Neural progenitor cell (in vitro differentiated cells): ENCODE results near the gene KLK14. TPM values are rescaled to one million over a fixed set of nuclear protein-coding genes. Genes with fewer than 3 reads are reported as not detected.

Source experiments
- DNase-seq: peaks from one replicate; pipeline ENCODE4 v3.0.0-alpha.2; 2016; ENCODE audit warnings: low spot score
- H2AFZ ChIP-seq: fragments of 200-600 bp; sonication (generic); replicated peaks from 2 replicates; pipeline ENCODE4 v1.6.1; 2016; ENCODE audit warnings: antibody characterized with exemption
- H3F3A ChIP-seq: fragments of 200-600 bp; sonication (generic); 2 replicates; pipeline ENCODE4 v1.6.1; 2016; ENCODE audit warnings: antibody characterized with exemption, low read depth
- H3K27ac ChIP-seq: fragments of 200-600 bp; sonication (generic); 2 replicates; pipeline ENCODE4 v1.5.1; 2016; ENCODE audit warnings: mild to moderate bottlenecking
- H3K27me3 ChIP-seq: fragments of 200-600 bp; sonication (generic); 2 replicates; pipeline ENCODE4 v1.6.1; 2016; ENCODE audit warnings: mild to moderate bottlenecking, moderate library complexity
- H3K36me3 ChIP-seq: fragments of 200-600 bp; sonication (generic); 2 replicates; pipeline ENCODE4 v1.5.1; 2016
- H3K4me1 ChIP-seq: fragments of 200-600 bp; sonication (generic); 2 replicates; pipeline ENCODE4 v1.6.1; 2016; ENCODE audit warnings: mixed run types
- H3K4me2 ChIP-seq: fragments of 200-600 bp; sonication (generic); 2 replicates; pipeline ENCODE4 v1.6.1; 2016
- H3K4me3 ChIP-seq: fragments of 200-600 bp; sonication (generic); 2 replicates; pipeline ENCODE4 v1.5.1; 2016
- H3K79me2 ChIP-seq: fragments of 200-600 bp; sonication (generic); 2 replicates; pipeline ENCODE4 v1.6.1; 2016; ENCODE audit warnings: low read depth
- H3K9ac ChIP-seq: fragments of 200-600 bp; sonication (generic); 2 replicates; pipeline ENCODE4 v1.6.1; 2016
- H3K9me3 ChIP-seq: fragments of 200-600 bp; sonication (generic); 2 replicates; pipeline ENCODE4 v1.5.1; 2016; ENCODE audit warnings: low read depth
- H4K20me1 ChIP-seq: fragments of 200-600 bp; sonication (generic); 2 replicates; pipeline ENCODE4 v1.6.1; 2016; ENCODE audit warnings: low read depth
- H3K27ac Mint-ChIP-seq: 3 replicates; pipeline ENCODE4 v1.8.0; 2021; ENCODE audit warnings: mixed read lengths
- H3K27me3 Mint-ChIP-seq: 2 replicates; pipeline ENCODE4 v1.8.0; 2022; ENCODE audit warnings: low read depth, mild to moderate bottlenecking, inconsistent platforms, moderate library complexity, mixed read lengths; ENCODE audit not compliant: insufficient read depth
- H3K36me3 Mint-ChIP-seq: 3 replicates; pipeline ENCODE4 v1.8.0; 2021; ENCODE audit warnings: mixed read lengths
- H3K4me1 Mint-ChIP-seq: 3 replicates; pipeline ENCODE4 v1.8.0; 2021; ENCODE audit warnings: mixed read lengths
- H3K4me3 Mint-ChIP-seq: 3 replicates; pipeline ENCODE4 v1.8.0; 2021; ENCODE audit warnings: mild to moderate bottlenecking, moderate library complexity, mixed read lengths
- H3K9me3 Mint-ChIP-seq: 3 replicates; pipeline ENCODE4 v1.8.0; 2020; ENCODE audit warnings: mixed read lengths
- EZH2 ChIP-seq: fragments of 200-600 bp; sonication (generic); IDR thresholded peaks from 2 replicates; pipeline ENCODE4 v1.6.1; 2017; ENCODE audit warnings: antibody characterized with exemption, mild to moderate bottlenecking, moderate library complexity
- EZH2phosphoT487 ChIP-seq: fragments of 200-600 bp; sonication (generic); IDR thresholded peaks from 2 replicates; pipeline ENCODE4 v1.6.1; 2017; ENCODE audit warnings: antibody characterized with exemption
- total RNA-seq: library from RNA; depleted of rRNA; stranded (reverse); fragments of >200 nt; gene quantifications from 2 replicates; pipeline ENCODE4 v1.2.3, GENCODE V29; 2015; ENCODE audit warnings: low replicate concordance
- TF ChIP-seq, protein P1 (sequence below): fragments of 200-600 bp; sonication (generic); IDR thresholded peaks from 2 replicates; pipeline ENCODE4 v1.5.1; 2017; ENCODE audit warnings: antibody characterized with exemption, mild to moderate bottlenecking

KLK14 gene
- total RNA-seq, 1 donor from 2014 or later: not detected

DNA sequence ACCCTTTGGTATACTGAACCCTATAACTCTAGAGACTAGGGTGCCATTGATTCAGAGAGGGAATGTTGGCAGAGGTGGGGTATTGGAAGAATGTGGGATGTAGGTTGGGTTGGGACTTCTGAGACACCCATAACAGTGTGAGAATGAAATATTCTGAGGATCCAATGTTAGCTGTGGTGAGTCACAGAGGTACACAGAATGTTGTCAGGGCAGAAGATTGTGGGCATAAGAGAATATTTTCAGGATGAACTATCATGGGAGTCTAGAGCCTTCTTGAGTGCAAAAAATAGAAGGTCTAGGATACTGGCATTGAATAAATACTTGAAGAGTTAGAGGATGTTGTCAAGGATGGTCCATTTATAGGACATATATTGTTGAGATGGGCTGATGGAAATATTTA is 26.8 kb downstream of the KLK14 start:
- no peak overlapping the region for H2AFZ ChIP-seq
- H3K27ac ChIP-seq: no peak overlapping the region
- H3K4me2 ChIP-seq: no peak overlapping the region
- Mint-ChIP-seq H3K36me3 (no peaks in the 10 kb centered on the region), H3K27me3 (peaks cover 22% of the 10 kb centered on the region), H3K4me1 (peaks cover 7% of the 10 kb centered on the region), H3K4me3 (no peak overlapping the region), H3K9me3 (no peaks in the 10 kb centered on the region), H3K27ac (no peak overlapping the region)
- no peak overlapping the region for H3K4me3 ChIP-seq
- H3F3A ChIP-seq: no peaks in the 10 kb centered on the region
- TF ChIP-seq EZH2: no peak
- H3K4me1 ChIP-seq: no peaks in the 10 kb centered on the region
- no peaks in the 10 kb centered on the region for H4K20me1 ChIP-seq
- no peaks in the 10 kb centered on the region for H3K79me2 ChIP-seq
- H3K36me3 ChIP-seq: no peaks in the 10 kb centered on the region
- no peak overlapping the region for H3K9ac ChIP-seq
- no peaks in the 10 kb centered on the region for H3K9me3 ChIP-seq
- DNase-seq: no peak
- no peaks in the 10 kb centered on the region for H3K27me3 ChIP-seq

GRCh38 chr19:51047031-51047335 is 35.7 kb downstream of the KLK14 start:
- Mint-ChIP-seq H3K27ac (peak overlapping the region; percentile 14), H3K9me3 (no peaks in the 10 kb centered on the region), H3K4me3 (no peak overlapping the region), H3K27me3 (peaks cover 4% of the 10 kb centered on the region), H3K4me1 (peaks cover 11% of the 10 kb centered on the region), H3K36me3 (no peaks in the 10 kb centered on the region)
- no peak overlapping the region for H3K9ac ChIP-seq
- H3K4me3 ChIP-seq: no peak overlapping the region
- no peaks in the 10 kb centered on the region for H4K20me1 ChIP-seq
- peaks cover 10% of the 10 kb centered on the region for H3K4me1 ChIP-seq
- H3K79me2 ChIP-seq: no peaks in the 10 kb centered on the region
- H3K27me3 ChIP-seq: no peaks in the 10 kb centered on the region
- H3K27ac ChIP-seq: no peak overlapping the region
- H2AFZ ChIP-seq: peak overlapping the region; percentile 55
- peak overlapping the region; percentile 48 for H3K4me2 ChIP-seq
- H3K36me3 ChIP-seq: no peaks in the 10 kb centered on the region
- H3K9me3 ChIP-seq: no peaks in the 10 kb centered on the region
- peaks cover 15% of the 10 kb centered on the region for H3F3A ChIP-seq
- TF ChIP-seq EZH2phosphoT487: no peak
- TF ChIP-seq EZH2: no peak
- TF ChIP-seq, protein P1, sequence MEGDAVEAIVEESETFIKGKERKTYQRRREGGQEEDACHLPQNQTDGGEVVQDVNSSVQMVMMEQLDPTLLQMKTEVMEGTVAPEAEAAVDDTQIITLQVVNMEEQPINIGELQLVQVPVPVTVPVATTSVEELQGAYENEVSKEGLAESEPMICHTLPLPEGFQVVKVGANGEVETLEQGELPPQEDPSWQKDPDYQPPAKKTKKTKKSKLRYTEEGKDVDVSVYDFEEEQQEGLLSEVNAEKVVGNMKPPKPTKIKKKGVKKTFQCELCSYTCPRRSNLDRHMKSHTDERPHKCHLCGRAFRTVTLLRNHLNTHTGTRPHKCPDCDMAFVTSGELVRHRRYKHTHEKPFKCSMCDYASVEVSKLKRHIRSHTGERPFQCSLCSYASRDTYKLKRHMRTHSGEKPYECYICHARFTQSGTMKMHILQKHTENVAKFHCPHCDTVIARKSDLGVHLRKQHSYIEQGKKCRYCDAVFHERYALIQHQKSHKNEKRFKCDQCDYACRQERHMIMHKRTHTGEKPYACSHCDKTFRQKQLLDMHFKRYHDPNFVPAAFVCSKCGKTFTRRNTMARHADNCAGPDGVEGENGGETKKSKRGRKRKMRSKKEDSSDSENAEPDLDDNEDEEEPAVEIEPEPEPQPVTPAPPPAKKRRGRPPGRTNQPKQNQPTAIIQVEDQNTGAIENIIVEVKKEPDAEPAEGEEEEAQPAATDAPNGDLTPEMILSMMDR: no peak
- DNase-seq: no peak

- H3K27ac ChIP-seq: no peak overlapping the region
- Mint-ChIP-seq H3K36me3 (no peaks in the 10 kb centered on the region), H3K9me3 (no peaks in the 10 kb centered on the region), H3K4me3 (no peak overlapping the region), H3K4me1 (peaks cover 11% of the 10 kb centered on the region), H3K27me3 (peaks cover 4% of the 10 kb centered on the region), H3K27ac (no peak overlapping the region)
- no peaks in the 10 kb centered on the region for H4K20me1 ChIP-seq
- DNase-seq: no peak
- H3K27me3 ChIP-seq: no peaks in the 10 kb centered on the region
- no peak for TF ChIP-seq EZH2
- TF ChIP-seq, protein P1: no peak
- TF ChIP-seq EZH2phosphoT487: no peak
- peaks cover 15% of the 10 kb centered on the region for H3F3A ChIP-seq
- H3K9me3 ChIP-seq: no peaks in the 10 kb centered on the region
- H3K4me1 ChIP-seq: peaks cover 10% of the 10 kb centered on the region
- H3K79me2 ChIP-seq: no peaks in the 10 kb centered on the region
- no peak overlapping the region for H3K4me3 ChIP-seq
- no peaks in the 10 kb centered on the region for H3K36me3 ChIP-seq
- no peak overlapping the region for H3K4me2 ChIP-seq
- H2AFZ ChIP-seq: no peak overlapping the region
- no peak overlapping the region for H3K9ac ChIP-seq
These were observed 38.4 kb downstream of the KLK14 start for GRCh38 chr19:51044327-51044726.

GRCh38 chr19:51043497-51043896 is 39.2 kb downstream of the KLK14 start:
- Mint-ChIP-seq H3K27me3 (peaks cover 7% of the 10 kb centered on the region), H3K27ac (no peak overlapping the region), H3K4me3 (no peak overlapping the region), H3K4me1 (peaks cover 11% of the 10 kb centered on the region), H3K9me3 (no peaks in the 10 kb centered on the region), H3K36me3 (no peaks in the 10 kb centered on the region)
- TF ChIP-seq EZH2phosphoT487: no peak
- no peak for TF ChIP-seq EZH2
- TF ChIP-seq, protein P1: no peak
- H3K4me3 ChIP-seq: no peak overlapping the region
- no peaks in the 10 kb centered on the region for H3K36me3 ChIP-seq
- no peaks in the 10 kb centered on the region for H4K20me1 ChIP-seq
- no peaks in the 10 kb centered on the region for H3K9me3 ChIP-seq
- no peaks in the 10 kb centered on the region for H3K27me3 ChIP-seq
- H3K79me2 ChIP-seq: no peaks in the 10 kb centered on the region
- H3K27ac ChIP-seq: no peak overlapping the region
- H2AFZ ChIP-seq: no peak overlapping the region
- no peak for DNase-seq
- H3K9ac ChIP-seq: no peak overlapping the region
- no peak overlapping the region for H3K4me2 ChIP-seq
- peaks cover 15% of the 10 kb centered on the region for H3F3A ChIP-seq
- peaks cover 10% of the 10 kb centered on the region for H3K4me1 ChIP-seq
